ENCODE measurements around the gene PDE8B.

PDE8B gene

GRCh38 chr5:77189421-77189820 is 21.1 kb upstream of the PDE8B start:
- peak; percentile 27 to 59 for DNase-seq

GRCh38 chr5:77192441-77193050 is 17.9 kb upstream of the PDE8B start:
- DNase-seq, result no peak

GRCh38 chr5:77194762-77195161 is 15.7 kb upstream of the PDE8B start:
- DNase-seq, result no peak

GRCh38 chr5:77197840-77198554 is 12.5 kb upstream of the PDE8B start:
- DNase-seq, result no peak

DNA sequence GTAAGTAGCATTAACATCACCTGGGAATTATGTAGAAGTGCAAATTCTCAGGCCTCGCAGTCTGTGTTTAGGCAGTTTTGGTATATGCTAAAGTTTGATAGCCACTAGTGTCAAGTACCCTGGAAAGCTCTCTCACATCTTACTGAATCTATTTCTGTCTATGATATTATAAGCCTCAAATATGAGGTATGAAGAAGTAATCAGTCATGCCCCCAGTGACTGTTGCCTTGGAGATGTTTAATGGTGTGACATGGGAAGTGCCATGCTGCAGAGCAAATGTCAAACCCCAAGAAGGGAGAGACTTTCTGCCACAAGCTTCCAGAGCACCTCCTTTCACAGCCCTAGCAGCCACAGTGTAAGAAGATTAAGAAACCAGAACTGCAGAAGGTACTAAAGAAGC is 9.8 kb upstream of the PDE8B start:
- DNase-seq, result no peak

- no peak for DNase-seq
Observed at GRCh38 chr5:77202145-77202544, 8.3 kb upstream of the PDE8B start.

DNA sequence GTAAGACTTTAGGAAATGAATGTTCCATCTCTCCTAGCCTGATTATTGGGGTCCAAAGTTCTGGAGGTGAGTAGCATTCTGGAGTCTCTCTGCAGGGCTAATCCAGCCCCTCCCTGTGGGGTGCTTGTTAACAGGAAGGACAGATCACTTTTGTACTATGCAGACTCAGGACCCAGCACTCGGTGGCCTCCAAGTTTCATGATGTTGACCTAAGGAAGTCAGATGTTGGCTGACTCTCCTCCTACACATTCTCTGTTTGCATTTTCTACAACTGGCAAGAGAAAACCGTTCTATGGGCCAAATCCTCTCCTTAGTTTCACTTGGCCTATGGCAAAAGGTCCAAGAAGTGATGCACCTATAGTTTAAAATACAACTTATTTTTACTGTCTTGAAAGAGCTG is 5.5 kb upstream of the PDE8B start:
- no peak for DNase-seq

- DNase-seq, result no peak
Observed at GRCh38 chr5:77208507-77209163, 1.8 kb upstream of the PDE8B start.

DNA sequence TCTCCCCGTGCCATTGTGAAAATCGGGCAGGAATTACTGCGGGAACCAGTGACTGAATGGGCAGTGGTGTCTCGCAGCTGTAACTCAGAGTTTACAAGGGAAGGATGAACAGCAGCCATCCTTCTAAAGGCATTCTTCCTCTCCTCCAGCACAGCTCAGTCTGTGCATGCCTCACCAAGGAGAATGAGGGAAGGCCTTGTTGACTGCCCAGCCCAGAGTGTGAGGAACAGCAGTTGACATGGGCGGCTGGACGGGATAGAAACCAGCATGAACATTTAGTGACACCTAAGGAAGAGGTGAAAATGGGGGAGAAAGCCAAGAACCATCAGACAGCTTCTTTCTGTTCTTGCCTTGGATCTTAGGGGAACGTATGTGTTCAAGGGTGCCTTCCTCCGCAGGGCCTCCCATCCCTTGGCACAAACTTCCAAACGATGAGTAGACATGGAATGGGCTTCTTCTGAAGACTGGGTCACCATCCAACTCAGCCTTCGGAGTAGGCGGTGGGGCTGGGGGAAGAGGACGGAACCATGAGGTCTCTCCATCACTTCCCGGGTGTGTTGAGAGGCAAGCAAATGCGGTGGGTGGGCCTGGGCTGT is 887 bp upstream of the PDE8B start:
- no peak for DNase-seq

- no peak for DNase-seq
Observed at GRCh38 chr5:77210964-77211690, 647 bp downstream of the PDE8B start.

GRCh38 chr5:77211691-77212047 is 1.2 kb downstream of the PDE8B start:
- no peak for DNase-seq

DNA sequence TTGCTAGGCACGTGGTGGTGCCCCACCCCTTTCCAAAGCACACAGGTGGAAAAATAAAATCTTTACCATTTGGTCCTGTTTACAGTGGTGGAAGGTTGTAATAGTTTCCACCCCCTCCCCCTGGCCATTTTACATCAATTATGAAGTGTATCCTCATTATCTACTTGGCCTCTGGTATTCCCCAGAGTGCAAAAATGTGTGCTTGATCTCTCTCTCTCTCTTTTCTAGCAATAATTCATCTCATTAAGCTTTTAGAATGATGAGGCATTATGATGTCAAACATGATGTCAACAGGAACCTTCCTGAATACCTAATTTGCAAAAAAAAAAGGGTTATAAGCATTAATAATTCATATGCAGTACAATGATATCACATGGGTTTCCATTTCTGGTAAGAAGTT is 3.1 kb downstream of the PDE8B start:
- DNase-seq, result no peak

- DNase-seq, result no peak
Observed at GRCh38 chr5:77214151-77214550, 3.7 kb downstream of the PDE8B start.

GRCh38 chr5:77218263-77218662 is 7.8 kb downstream of the PDE8B start:
- no peak for DNase-seq

- DNase-seq, result no peak
Observed at GRCh38 chr5:77221115-77221514, 10.6 kb downstream of the PDE8B start.

DNA sequence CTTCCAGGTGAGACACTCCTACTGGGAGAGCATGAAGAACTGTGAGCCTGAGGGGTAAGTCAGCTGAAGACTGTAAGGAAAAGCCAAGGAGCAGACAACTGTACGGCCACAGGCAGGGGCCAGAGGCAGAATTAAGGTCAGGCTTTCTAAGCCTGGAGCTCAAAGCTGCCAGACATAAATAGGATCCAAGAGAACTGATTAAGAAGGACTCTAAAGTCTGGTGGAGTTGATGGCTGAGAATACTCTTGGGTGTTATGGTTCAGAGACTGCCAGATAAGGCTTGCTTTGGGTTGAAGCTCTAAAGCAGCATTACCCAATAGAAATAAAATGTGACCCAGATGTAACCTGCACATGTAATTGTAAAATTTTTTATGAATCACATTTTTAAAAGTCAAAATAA is 12.2 kb downstream of the PDE8B start:
- DNase-seq, result no peak

DNA sequence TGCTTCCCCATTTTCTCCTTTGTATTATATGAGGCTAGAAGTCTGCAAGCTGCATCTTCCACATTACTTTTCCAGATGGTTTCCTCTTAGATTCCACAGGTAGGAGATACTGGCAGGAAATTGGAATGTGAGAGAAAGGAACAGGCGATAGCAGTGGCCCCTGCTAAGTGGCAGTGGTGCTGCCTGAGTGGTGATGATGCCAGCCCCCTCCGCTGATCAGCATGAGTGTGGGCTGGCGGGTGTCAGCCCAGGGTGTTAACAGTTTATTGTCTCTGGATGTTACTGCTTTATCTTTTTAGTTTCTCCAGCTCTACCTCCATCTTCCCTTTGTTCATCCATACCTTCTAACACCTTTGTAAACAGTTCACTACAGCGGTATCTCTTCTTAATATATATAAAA is 13.2 kb downstream of the PDE8B start:
- DNase-seq, result no peak

DNA sequence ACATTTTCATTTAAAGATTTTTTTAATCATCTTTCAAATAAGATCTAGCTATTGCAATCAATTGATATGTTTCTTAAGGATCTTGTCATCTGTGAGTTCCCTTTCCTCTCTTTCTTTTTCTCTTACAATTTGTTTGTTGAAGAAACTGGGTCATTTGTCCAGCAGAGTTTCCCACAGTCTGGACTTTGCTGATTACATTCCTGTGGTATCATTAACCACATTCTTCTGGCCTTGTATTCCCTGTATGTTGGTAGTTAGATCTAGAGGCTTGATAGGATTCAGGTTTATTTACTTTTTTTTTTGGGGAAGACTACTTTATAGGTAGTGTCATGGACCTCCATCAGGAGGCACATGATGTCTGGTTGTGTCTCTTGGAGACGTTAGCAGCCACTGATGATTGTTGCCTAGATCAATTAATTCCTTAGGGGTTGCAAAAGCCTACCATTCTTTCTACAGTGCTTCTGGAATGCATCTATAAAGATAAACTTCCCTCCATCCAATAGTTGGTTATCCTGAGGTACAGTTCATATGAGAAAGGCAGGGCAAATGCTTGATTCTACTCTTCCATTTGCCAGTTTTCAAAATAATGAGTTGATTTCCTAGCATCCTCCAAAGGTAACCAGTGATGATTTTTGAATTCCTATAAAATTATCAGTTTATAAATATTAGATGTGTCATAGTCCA is 14.3 kb downstream of the PDE8B start:
- no peak for DNase-seq

DNA sequence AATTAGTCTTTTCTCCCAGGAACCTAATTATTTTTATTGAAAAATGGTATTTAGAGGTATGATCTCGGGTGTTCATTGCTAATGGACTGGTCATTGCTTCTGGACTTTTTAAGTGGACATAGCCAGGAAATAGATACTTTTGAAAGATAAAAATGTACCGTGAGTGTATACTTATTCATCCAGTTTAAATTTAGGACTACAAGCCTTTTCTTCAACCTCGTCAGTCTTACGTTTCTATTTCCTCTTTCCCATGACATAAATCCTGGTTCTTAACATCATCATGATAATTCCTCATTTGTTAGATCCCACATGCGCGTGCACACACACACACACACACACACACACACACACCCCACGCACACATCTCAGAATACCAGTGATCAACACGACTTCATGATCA is 15.1 kb downstream of the PDE8B start:
- DNase-seq, result no peak

GRCh38 chr5:77229887-77230286 is 19.4 kb downstream of the PDE8B start:
- no peak for DNase-seq

GRCh38 chr5:77230727-77231470 is 20.4 kb downstream of the PDE8B start:
- peak; percentile 31 to 46 for DNase-seq

Measured in inflammatory macrophage treated with lipopolysaccharide for 1 hour (primary cell).